ENCODE data around the gene GNAO1. TPM values are rescaled to one million over a fixed set of nuclear protein-coding genes. Genes with fewer than 3 reads are reported as not detected.

GNAO1 gene
- total RNA-seq, 4 donors from 2014 or later, result 0.67 to 4.0 (median 2.2) TPM

DNA sequence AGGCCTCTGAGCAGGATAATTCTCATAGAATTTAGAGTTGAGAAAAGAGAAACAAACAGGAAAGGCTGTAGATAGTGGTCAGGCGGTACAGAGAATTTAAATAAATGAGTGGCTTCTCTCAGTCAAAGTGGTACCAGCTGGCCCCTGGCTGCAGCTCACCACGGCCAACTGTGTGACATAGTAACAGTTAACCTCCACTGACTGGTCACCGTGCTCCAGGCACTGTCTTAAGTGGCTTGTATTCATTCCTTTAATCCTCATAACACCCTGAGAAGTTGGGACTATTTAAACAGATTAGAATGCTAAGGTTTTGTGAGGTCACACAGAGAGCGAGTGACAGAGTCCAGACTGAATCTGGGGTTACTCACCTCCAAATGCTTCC, 108.9 kb downstream of the GNAO1 start:
- intact Hi-C loops (cut with DNase I; ENCODE audit: low total_unique reads), result no loop called here
- no peak overlapping the region for H3K4me3 ChIP-seq (ENCODE audit: low read depth, poor library complexity, severe bottlenecking)
- DNase-seq (ENCODE audit: low spot score in 2 of 2), result no peak
- 70 to 77% methylated on average over 4 of the region's 4 CpGs for WGBS, 2 donors
- TF ChIP-seq POLR2A (IDR thresholded peaks at IDR 0.05), result no peak
- TF ChIP-seq, protein P1, sequence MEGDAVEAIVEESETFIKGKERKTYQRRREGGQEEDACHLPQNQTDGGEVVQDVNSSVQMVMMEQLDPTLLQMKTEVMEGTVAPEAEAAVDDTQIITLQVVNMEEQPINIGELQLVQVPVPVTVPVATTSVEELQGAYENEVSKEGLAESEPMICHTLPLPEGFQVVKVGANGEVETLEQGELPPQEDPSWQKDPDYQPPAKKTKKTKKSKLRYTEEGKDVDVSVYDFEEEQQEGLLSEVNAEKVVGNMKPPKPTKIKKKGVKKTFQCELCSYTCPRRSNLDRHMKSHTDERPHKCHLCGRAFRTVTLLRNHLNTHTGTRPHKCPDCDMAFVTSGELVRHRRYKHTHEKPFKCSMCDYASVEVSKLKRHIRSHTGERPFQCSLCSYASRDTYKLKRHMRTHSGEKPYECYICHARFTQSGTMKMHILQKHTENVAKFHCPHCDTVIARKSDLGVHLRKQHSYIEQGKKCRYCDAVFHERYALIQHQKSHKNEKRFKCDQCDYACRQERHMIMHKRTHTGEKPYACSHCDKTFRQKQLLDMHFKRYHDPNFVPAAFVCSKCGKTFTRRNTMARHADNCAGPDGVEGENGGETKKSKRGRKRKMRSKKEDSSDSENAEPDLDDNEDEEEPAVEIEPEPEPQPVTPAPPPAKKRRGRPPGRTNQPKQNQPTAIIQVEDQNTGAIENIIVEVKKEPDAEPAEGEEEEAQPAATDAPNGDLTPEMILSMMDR (IDR thresholded peaks at IDR 0.05), result no peak

DNA sequence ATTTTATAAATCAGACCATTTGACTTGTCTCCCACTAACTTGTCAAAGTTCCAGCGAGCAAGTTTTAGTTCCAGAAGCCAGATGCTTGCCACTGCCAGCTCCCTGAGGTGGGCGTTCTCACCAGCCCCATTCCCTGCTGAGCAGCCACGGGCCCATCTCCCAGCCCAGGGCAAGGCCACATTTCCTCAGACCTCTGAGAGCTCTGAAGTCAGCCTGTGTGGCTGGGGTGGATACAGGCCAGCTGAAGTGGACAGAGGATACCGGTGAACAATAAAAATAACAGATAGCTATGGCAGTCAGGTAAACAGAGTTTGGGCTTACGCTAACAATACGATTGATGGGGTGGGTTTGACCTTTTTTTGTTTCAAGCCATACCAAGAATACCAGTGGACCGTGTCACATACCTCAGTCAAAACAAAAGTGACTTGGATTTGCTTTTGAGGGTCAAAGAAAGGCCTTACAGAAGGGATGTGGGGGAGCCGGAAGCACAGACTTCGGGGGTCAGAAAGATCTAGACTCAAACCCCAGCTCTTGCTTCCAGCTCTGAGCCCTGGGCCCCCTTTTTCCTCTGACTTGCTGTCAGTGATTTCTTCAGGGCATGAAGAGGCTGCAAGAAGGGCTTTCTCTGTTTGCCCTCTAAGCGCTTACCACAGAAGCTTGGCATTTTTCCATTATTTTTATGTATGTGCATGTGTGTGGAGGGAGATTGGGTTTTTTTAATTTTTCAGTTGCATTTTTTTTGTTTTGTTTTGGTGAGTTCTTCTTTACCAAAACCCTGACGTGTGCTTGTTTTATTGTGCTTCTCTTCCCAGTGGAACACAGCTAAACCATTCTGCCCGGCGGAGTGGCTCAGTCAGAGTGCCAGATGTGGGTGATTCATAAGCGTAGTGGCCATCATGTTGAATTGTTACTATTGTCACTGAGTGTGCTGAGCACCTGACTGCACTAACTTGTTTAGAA, 109.9 kb downstream of the GNAO1 start:
- WGBS, 2 donors, result 69 to 74% methylated on average over 14 of the region's 14 CpGs
- intact Hi-C loops (cut with DNase I; ENCODE audit: low total_unique reads), result no loop called here
- no peak for DNase-seq (ENCODE audit: low spot score in 2 of 2)
- H3K4me3 ChIP-seq (ENCODE audit: low read depth, poor library complexity, severe bottlenecking), result no peak overlapping the region
- TF ChIP-seq, protein P1 (IDR thresholded peaks at IDR 0.05), result no peak
- TF ChIP-seq POLR2A (IDR thresholded peaks at IDR 0.05), result no peak

DNA sequence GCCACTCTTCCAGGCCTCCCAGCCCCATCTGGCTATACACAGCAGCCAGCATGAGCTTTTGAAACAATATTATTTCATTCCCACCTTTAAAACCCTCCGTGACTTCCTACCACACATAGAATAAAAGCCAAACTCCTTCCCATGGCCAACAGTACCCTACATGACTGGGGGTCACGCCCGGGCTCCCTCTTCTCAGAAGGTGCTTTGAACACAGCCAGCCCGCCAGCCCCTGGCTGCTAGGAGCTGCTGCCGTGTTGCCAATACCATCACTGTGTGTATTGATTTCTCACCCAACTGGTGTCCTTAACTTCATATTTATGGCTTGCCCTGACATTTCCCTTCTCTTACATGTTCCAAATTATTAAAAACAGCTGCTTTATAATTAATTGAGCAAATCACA, 111.2 kb downstream of the GNAO1 start:
- intact Hi-C loops (cut with DNase I; ENCODE audit: low total_unique reads), result no loop called here
- TF ChIP-seq POLR2A (IDR thresholded peaks at IDR 0.05), result no peak
- TF ChIP-seq, protein P1 (IDR thresholded peaks at IDR 0.05), result no peak
- no peak for DNase-seq (ENCODE audit: low spot score in 2 of 2)
- 80 to 85% methylated on average over 5 of the region's 5 CpGs for WGBS, 2 donors
- no peak overlapping the region for H3K4me3 ChIP-seq (ENCODE audit: low read depth, poor library complexity, severe bottlenecking)

DNA sequence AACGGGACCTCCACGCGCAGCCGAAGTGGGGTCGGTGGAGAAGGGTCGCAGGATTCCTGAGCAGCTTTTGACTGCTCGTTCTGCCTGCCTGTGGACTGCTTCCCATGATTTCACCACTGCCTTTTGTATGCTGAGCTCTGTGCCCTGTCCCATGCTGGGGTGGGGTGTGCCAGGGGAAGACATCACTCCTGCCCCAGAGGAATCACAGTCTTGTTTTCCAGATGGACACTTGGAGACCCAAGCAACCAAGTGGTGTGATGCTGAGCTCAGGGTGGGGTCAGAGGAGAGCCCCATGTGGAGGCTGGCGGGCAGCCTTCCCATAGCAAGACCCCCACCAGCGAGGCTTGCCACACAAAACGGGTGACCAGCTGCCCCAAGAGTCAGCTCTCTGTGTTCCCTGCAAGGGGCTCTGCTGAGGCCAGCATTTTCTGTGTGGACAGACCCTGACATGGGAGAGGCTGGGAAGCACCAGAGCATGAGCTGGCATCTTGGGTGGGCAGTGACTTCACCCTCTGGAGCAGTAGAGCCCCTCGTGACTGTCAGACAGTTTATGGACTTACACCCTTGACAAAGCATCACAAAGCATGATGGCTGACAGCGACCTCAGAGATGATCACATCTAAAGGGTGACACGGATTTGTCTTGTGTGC, 111.9 kb downstream of the GNAO1 start:
- no peak for TF ChIP-seq POLR2A (IDR thresholded peaks at IDR 0.05)
- TF ChIP-seq, protein P1 (IDR thresholded peaks at IDR 0.05), result no peak
- 88 to 92% methylated on average over 13 of the region's 13 CpGs for WGBS, 2 donors
- H3K4me3 ChIP-seq (ENCODE audit: low read depth, poor library complexity, severe bottlenecking), result no peak overlapping the region
- no peak for DNase-seq (ENCODE audit: low spot score in 2 of 2)
- intact Hi-C loops (cut with DNase I; ENCODE audit: low total_unique reads), result no loop called here

DNA sequence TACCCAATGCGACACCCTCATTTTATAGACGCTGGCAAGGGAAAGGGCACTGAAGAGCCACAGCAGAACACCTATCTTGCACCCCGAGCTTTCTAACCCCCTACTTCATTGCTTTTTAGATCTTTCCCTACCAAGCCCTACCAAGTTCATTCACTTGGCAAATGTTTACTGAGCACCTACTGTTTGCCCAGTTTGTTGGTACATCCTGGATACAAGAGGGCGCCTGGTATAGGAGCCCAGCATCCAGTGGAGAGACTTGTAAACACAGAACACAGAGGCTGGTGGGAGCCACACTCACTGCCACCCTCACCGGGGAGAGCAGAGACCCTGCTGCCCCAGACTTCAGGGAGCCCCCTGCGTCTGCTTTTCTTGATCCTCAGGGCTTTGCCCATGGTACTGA, 112.6 kb downstream of the GNAO1 start:
- 93 to 96% methylated on average over 6 of the region's 6 CpGs for WGBS, 2 donors
- H3K4me3 ChIP-seq (ENCODE audit: low read depth, poor library complexity, severe bottlenecking), result no peak overlapping the region
- DNase-seq (ENCODE audit: low spot score in 2 of 2), result no peak
- intact Hi-C loops (cut with DNase I; ENCODE audit: low total_unique reads), result no loop called here
- TF ChIP-seq, protein P1 (IDR thresholded peaks at IDR 0.05), result no peak
- TF ChIP-seq POLR2A (IDR thresholded peaks at IDR 0.05), result no peak
